Neural progenitor cell (in vitro differentiated cells): Measurements from ENCODE around the gene PHF3.

Experiments used
- CTCF ChIP-seq: fragments of 200-600 bp; sonication (generic); IDR thresholded peaks from 2 replicates; pipeline ENCODE4 v1.5.1; 2017; ENCODE audit warnings: antibody characterized with exemption, mild to moderate bottlenecking
- EZH2phosphoT487 ChIP-seq: fragments of 200-600 bp; sonication (generic); IDR thresholded peaks from 2 replicates; pipeline ENCODE4 v1.6.1; 2017; ENCODE audit warnings: antibody characterized with exemption

GRCh38 chr6:63637865-63638445, 2.4 kb downstream of the PHF3 start:
- TF ChIP-seq CTCF (no peak), EZH2phosphoT487 (no peak)
